ENCODE results near the gene SLC26A3.

SLC26A3 gene

GRCh38 chr7:107842213-107842612 lies 39.2 kb upstream of the SLC26A3 start:
- no peak for TF ChIP-seq CTCF (IDR thresholded peaks at IDR 0.05; ENCODE audit: extremely low read depth, missing control alignments)
- no peak for DNase-seq (ENCODE audit: low spot score)

- DNase-seq (ENCODE audit: low spot score), result no peak
These were observed 36.0 kb upstream of the SLC26A3 start for GRCh38 chr7:107838816-107839565.

GRCh38 chr7:107838024-107838601 lies 35.1 kb upstream of the SLC26A3 start:
- no peak for DNase-seq (ENCODE audit: low spot score)
- no peak for TF ChIP-seq CTCF (IDR thresholded peaks at IDR 0.05; ENCODE audit: extremely low read depth, missing control alignments)

More at GRCh38 chr7:107838816-107839565, 36.0 kb upstream of the SLC26A3 start:
- no peak for TF ChIP-seq CTCF (IDR thresholded peaks at IDR 0.05; ENCODE audit: extremely low read depth, missing control alignments)

GRCh38 chr7:107837145-107837512 lies 34.1 kb upstream of the SLC26A3 start:
- DNase-seq (ENCODE audit: low spot score), result no peak
- no peak for TF ChIP-seq CTCF (IDR thresholded peaks at IDR 0.05; ENCODE audit: extremely low read depth, missing control alignments)

- no peak for DNase-seq (ENCODE audit: low spot score)
These were observed 33.5 kb upstream of the SLC26A3 start for GRCh38 chr7:107836237-107837144.

GRCh38 chr7:107834401-107834800 lies 31.4 kb upstream of the SLC26A3 start:
- no peak for TF ChIP-seq CTCF (IDR thresholded peaks at IDR 0.05; ENCODE audit: extremely low read depth, missing control alignments)
- no peak for DNase-seq (ENCODE audit: low spot score)

More at GRCh38 chr7:107836237-107837144, 33.5 kb upstream of the SLC26A3 start:
- TF ChIP-seq CTCF (IDR thresholded peaks at IDR 0.05; ENCODE audit: extremely low read depth, missing control alignments), result no peak

- no peak for TF ChIP-seq CTCF (IDR thresholded peaks at IDR 0.05; ENCODE audit: extremely low read depth, missing control alignments)
These were observed 30.7 kb upstream of the SLC26A3 start for GRCh38 chr7:107833684-107834106.

More at GRCh38 chr7:107833684-107834106, 30.7 kb upstream of the SLC26A3 start:
- DNase-seq (ENCODE audit: low spot score), result no peak

All from GM20000 (cell line).